ENCODE results near the gene SLC2A11.

The SLC2A11 gene

GRCh38 chr22:23892706-23893105 lies 35.0 kb downstream of the SLC2A11 start:
- no peak overlapping the region for H3K4me3 ChIP-seq (replicated peaks; ENCODE audit: low read depth, low read length)
- no peak for DNase-seq (ENCODE audit: extremely low read depth, low read depth)
- no peak for TF ChIP-seq CTCF (IDR thresholded peaks at IDR 0.05; ENCODE audit: low read depth, low read length, missing control alignments)

GRCh38 chr22:23893121-23893944 lies 35.7 kb downstream of the SLC2A11 start:
- peak overlapping the region; percentile 76 for H3K4me3 ChIP-seq (replicated peaks; ENCODE audit: low read depth, low read length)
- no peak for TF ChIP-seq CTCF (IDR thresholded peaks at IDR 0.05; ENCODE audit: low read depth, low read length, missing control alignments)
- no peak for DNase-seq (ENCODE audit: extremely low read depth, low read depth)

DNA sequence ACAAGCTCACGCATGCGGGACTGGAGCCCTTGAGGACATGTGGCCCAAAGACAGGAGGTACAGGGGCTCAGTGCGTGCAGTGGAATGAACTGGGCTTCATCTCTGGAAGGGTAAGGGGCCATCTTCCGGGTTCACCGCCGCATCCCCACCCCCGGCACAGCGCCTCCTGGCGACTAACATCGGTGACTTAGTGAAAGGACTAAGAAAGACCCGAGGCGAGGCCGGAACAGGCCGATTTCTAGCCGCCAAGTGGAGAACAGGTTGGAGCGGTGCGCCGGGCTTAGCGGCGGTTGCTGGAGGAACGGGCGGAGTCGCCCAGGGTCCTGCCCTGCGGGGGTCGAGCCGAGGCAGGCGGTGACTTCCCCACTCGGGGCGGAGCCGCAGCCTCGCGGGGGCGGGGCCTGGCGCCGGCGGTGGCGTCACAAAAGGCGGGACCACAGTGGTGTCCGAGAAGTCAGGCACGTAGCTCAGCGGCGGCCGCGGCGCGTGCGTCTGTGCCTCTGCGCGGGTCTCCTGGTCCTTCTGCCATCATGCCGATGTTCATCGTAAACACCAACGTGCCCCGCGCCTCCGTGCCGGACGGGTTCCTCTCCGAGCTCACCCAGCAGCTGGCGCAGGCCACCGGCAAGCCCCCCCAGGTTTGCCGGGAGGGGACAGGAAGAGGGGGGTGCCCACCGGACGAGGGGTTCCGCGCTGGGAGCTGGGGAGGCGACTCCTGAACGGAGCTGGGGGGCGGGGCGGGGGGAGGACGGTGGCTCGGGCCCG lies 36.5 kb downstream of the SLC2A11 start, which contains the start of gene MIF:
TSS of gene MIF (plus strand) at position 439 of the 765 bp plus-strand sequence. CDS start at position 531, 92 bp downstream.
- DNase-seq (ENCODE audit: extremely low read depth, low read depth), result peak; percentile 74
- peak; percentile 87 for TF ChIP-seq CTCF (IDR thresholded peaks at IDR 0.05; ENCODE audit: low read depth, low read length, missing control alignments)
- H3K4me3 ChIP-seq (replicated peaks; ENCODE audit: low read depth, low read length), result peak within 1 kb of the TSS; percentile 76

DNA sequence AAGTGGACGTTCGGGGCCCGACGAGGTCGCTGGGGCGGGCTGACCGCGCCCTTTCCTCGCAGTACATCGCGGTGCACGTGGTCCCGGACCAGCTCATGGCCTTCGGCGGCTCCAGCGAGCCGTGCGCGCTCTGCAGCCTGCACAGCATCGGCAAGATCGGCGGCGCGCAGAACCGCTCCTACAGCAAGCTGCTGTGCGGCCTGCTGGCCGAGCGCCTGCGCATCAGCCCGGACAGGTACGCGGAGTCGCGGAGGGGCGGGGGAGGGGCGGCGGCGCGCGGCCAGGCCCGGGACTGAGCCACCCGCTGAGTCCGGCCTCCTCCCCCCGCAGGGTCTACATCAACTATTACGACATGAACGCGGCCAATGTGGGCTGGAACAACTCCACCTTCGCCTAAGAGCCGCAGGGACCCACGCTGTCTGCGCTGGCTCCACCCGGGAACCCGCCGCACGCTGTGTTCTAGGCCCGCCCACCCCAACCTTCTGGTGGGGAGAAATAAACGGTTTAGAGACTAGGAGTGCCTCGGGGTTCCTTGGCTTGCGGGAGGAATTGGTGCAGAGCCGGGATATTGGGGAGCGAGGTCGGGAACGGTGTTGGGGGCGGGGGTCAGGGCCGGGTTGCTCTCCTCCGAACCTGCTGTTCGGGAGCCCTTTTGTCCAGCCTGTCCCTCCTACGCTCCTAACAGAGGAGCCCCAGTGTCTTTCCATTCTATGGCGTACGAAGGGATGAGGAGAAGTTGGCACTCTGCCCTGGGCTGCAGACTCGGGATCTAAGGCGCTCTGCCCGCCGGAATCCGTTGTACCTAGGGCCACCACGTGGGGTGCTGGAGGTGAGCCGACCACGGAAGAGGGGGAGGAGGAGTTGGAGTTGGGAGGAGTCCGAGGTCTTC lies 37.3 kb downstream of the SLC2A11 start:
- no peak for DNase-seq (ENCODE audit: extremely low read depth, low read depth)
- TF ChIP-seq CTCF (IDR thresholded peaks at IDR 0.05; ENCODE audit: low read depth, low read length, missing control alignments), result peak; percentile 18
- peak overlapping the region; percentile 76 for H3K4me3 ChIP-seq (replicated peaks; ENCODE audit: low read depth, low read length)

DNA sequence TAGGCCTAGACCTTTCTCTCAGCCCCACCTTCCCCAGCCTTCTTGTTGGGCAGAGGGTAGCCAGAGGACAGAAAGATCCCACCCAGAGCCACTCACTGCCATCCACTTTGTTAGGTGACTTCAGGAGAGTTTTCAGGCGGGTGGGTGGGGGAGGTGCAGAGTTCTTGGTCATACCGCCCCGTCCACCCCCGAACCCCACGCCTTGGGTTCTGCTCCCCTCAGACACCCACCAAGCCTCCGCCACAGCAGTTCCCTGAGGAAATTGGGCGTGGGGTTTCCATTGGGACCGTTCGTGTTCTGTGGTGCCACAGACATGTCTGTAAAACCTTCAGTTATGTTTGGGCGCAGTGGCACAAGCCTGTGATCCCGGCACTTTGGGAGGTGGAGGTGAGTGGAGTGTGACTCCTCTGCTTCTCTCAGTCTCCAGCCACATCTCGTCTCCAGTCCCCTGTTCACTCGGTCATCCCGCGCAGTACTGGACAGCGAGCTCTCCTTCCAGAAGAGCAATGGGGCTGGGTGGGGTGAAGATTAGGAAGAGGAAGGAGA lies 38.0 kb downstream of the SLC2A11 start:
- no peak for TF ChIP-seq CTCF (IDR thresholded peaks at IDR 0.05; ENCODE audit: low read depth, low read length, missing control alignments)
- no peak for DNase-seq (ENCODE audit: extremely low read depth, low read depth)
- H3K4me3 ChIP-seq (replicated peaks; ENCODE audit: low read depth, low read length), result peak overlapping the region; percentile 76

DNA sequence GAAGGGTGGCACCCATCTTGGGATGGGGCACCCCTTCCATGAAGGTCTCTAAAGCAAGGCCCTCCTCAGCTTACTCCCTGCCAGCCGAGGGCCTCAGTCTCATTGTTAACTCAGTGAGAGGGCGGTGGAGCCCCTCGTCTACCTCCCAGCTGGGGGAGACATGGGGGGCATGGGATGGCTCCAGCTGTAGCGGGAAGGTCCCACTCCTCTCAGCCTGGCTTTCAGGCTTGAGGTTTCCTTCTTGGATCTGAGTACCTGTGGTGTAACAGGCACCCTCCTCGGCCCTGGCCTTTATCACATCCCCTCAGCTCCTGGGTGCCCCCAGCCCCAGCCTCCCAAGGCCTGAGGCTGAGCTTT lies 38.5 kb downstream of the SLC2A11 start:
- H3K4me3 ChIP-seq (replicated peaks; ENCODE audit: low read depth, low read length), result peak overlapping the region; percentile 76
- DNase-seq (ENCODE audit: extremely low read depth, low read depth), result no peak
- no peak for TF ChIP-seq CTCF (IDR thresholded peaks at IDR 0.05; ENCODE audit: low read depth, low read length, missing control alignments)
